CD4-positive, alpha-beta T cell treated with Interleukin-4 for 4 hours (primary cell): ENCODE results near the gene CNTN4.
"Not testable (repeated sequence)": the region's sequence is repeated elsewhere in the genome, so short reads cannot be mapped to it uniquely, and the experiment has no call there.

Source experiments
- DNase-seq: peaks from one replicate; pipeline ENCODE4 v3.0.0-alpha.2; 2020

Gene CNTN4

DNA sequence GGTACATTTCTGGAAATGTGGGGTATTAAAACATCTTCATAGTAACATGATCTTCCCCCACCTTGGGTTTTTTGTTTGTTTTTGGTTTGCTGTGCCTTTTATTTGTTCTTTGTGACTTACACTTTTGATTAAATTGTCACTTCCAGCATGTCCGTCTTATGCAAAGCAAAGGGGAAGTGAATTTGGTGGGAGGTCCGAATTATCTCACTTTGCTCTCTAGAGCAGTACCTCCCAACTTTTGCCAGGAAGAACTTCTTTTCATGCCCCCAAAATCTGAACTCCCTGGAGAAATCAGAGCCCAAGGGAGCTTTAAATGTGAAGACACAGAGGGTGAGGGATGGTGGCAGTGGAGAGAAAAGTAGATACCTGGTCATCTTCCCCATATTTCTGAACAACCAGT, 838.4 kb downstream of the CNTN4 start:
- DNase-seq: no peak

- no peak for DNase-seq
Observed at GRCh38 chr3:2937592-2937991, 838.9 kb downstream of the CNTN4 start.

GRCh38 chr3:2938711-2939110, 840.0 kb downstream of the CNTN4 start:
- DNase-seq: no peak

GRCh38 chr3:2940062-2940461, 841.4 kb downstream of the CNTN4 start:
- no peak for DNase-seq

GRCh38 chr3:2944628-2945027, 846.0 kb downstream of the CNTN4 start:
- DNase-seq: no peak

DNA sequence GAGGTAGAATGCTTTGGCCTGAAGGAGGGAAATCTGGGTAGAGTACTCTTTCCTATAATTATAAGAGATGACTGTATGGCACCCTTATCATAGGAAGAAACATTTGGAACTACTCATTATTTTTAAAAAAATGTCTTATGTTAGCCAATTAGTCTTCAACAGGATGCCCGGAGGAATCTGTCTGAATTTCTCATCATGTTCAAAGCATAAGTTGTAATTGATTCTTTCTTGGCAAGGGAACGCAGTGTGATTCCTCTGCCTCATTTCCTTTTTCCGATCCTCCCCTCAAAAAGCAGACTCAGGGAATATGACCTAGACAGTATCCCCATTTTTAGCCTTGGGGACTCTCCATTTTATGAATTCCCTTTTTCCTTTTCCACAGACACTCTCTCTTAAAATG, 846.5 kb downstream of the CNTN4 start:
- DNase-seq: no peak

DNA sequence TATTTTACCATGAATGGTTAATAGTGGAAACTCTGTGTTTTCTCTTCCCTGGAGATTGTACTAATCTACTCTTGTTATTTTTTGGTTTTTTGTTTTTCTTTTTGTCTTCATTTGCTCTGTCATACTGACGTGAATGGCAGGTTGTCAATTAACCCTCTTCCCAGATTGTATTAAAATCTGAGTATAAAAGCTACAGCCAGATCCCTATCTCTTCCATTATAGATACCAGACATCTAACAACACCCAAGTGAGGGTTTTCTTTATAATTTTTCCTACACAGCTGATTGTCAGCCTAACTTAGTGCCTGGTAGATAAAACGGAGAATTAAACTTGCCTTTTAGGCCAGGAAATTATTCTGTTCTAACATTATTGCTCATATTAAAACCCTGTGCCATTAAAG, 848.9 kb downstream of the CNTN4 start:
- no peak for DNase-seq

- DNase-seq: no peak
Observed at GRCh38 chr3:2948882-2949281, 850.2 kb downstream of the CNTN4 start.

GRCh38 chr3:2950159-2950558, 851.5 kb downstream of the CNTN4 start:
- DNase-seq: no peak

DNA sequence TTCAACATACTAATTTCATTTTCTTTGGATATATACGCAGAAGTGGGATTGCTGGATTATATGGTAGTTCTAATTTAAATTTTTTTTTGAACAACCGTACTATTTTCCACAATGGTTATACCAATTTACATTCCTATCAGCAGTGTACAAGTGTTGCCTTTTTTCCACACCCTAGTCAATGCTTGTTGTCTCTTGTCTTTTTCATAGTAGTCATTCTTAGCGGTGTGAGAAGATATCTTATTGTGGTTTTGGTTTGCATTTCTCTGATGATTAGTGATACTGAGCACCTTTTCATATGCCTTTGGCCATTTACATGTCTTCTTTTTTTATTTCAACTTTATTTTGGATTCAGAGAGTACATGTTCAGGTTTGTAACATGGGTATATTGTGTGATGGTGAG, 858.4 kb downstream of the CNTN4 start:
- no peak for DNase-seq

GRCh38 chr3:2958551-2958950, 859.9 kb downstream of the CNTN4 start:
- no peak for DNase-seq

- no peak for DNase-seq
Observed at GRCh38 chr3:2961576-2961975, 862.9 kb downstream of the CNTN4 start.

GRCh38 chr3:2967871-2968270, 869.2 kb downstream of the CNTN4 start:
- DNase-seq: no peak

- DNase-seq: no peak
Observed at GRCh38 chr3:2968475-2968874, 869.8 kb downstream of the CNTN4 start.

DNA sequence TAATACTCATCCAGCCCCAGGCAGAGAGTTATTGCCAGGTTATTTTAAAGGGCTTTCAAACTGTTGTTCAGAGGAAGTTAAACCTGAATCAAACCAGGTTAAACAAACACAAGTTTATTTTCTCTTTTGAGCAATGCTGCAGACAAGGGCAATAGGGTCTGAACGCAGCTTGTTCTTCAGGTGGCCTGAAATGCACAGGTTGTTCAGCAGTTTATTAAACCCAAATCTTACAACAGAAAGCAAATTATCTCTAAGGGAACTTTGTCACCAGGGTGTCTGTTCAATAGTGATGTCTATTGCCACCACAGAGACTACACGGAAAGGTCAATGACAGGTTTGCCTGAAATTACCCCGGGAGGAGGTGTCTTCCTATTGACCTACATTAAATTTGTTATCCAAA, 877.5 kb downstream of the CNTN4 start:
- no peak for DNase-seq

DNA sequence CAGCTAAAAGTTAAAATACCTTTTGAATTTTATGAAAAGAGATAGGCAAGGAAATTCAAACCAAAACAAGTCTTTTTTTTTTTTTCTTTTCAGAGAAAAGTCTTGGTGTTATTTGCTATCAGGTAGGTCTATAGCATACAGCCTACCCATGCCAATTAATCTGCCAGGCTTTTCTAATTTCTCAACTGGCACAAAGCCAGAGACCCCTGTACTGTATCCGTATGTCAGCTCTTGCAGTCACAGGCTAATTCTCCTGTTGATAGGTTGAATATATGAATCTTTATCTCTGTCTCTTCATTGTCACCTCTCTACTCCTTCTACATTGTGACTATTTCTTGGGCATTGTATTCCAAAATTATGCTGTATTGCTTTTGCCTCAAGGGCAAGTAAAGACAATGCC, 878.1 kb downstream of the CNTN4 start:
- DNase-seq: no peak

DNA sequence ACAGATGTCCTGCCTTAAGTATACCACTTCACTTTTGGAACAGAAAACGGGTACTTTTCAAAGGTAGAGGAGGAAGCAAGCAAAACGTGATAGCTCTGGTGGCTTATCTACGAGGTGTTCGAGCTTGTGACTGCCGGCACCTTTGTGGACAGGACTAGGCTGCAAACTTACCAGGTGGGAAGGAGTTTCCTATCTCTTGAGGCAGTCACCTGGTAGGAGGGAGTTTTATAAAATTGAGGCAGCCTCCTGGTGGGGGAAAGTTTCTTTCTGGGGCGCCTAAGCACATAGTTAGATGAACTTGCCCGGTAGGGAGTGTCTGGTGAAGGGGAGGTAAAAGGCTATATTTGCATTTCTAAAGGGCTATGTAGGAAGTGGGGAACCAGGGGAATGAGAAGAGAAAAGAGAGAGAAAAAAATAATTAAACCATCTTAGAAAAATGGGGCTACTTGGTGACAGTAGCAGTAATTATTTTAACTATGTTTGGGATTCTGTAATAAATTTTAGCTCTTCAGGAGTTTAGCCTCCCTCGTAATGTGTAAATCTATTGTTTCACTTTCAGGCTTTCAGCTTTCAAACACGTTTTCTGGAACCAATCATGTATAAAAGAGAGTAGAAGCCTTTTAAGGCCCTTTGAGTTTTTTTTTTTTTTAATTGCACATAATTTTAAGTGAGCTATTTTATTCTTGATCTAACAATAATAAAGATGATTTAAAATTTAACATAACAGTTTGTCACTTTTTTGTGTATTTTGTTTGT, 880.5 kb downstream of the CNTN4 start:
- DNase-seq: no peak

DNA sequence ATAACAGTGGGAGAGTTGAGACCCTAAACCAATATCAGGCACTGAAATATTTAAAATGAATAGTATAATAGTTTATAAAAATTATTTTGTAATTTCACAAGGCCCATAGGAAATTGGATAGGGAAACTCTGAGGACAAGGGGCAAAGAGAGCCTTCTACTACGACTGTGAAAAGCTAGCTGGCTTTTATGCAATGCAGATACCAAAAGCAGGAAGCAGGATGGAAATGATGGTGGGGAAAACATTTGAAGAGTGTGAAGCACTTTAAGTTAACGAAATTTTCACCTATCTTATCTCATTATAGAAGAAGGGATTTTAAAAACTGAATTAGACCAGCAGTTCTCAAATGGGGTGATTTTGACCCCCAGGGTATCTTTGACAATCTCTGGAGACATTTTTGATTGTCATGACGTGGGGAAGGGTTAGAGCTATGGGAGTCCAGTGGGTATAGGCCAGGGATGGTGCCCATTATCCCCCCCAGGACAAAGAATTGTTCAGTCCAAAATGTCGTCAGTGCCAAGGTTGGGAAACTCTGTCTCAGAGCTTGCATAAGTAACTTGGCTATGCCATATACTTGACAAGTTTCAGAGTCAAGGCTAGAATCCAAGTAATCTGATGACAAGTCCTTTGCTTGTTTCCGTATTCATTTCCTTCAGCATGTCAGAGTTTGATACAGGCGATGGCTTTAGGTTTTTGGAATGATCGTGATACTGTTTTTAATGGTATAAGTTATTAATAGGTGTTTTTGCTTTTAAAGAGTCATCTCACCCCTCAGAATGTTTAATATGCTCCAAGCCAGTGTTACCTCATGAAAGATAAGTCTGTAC, 885.6 kb downstream of the CNTN4 start:
- no peak for DNase-seq

GRCh38 chr3:2984831-2985220, 886.2 kb downstream of the CNTN4 start:
- no peak for DNase-seq

- DNase-seq: no peak
Observed at GRCh38 chr3:2985479-2985878, 886.8 kb downstream of the CNTN4 start.

DNA sequence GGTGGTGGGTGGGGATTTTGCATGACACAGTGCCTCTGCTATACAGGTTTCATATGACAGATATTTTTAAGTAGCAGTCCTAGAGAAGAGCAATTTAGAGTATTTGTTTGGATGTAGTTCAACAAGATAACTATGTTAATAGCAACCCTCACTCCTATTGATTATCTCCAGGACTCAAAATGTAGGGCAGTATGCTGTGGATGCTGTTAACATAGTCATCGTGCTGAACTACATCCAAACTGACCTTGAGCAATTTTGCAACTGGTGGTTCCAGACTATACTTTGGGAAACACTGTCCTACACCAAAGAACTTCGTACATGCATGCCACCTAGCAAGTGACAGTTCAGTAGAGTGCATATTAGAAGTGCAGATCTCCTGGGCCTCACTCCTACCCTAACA, 893.9 kb downstream of the CNTN4 start:
- DNase-seq: no peak

DNA sequence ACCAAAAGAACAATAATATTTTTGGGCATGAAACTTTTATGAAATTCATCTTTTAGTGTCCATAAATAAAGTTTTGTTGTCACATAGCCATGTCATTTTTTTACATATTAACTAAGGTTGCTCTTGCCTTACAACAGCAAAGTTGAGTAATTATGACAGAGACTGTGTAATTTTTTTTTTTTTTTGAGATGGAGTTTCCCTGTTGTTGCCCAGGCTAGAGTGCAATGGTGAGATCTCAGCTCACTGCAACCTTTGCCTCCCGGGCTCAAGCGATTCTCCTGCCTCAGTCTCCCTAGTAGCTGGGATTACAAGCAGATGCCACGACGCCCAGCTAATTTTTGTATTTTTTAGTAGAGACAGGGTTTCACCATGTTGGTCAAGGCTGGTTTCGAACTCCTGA, 894.5 kb downstream of the CNTN4 start:
- not testable (repeated sequence) for DNase-seq

DNA sequence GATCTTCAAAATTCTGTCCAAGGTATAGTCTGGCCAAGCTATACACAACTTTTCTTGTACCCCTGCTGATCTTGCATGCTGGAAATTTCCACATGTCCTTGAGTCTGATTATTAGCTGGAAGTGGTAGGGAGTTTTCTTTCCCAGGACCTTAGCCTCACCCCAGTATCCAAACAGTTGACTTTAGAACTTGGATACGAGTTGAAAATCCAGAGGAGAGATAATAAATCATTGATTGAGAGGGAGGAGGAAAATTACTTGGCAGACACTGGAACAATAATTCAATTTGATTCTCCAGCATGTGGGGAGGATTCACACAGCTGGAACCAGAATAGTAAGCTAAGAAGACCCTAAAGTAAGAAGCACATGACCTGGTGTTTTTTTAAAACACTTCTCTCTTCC, 895.1 kb downstream of the CNTN4 start:
- DNase-seq: no peak

DNA sequence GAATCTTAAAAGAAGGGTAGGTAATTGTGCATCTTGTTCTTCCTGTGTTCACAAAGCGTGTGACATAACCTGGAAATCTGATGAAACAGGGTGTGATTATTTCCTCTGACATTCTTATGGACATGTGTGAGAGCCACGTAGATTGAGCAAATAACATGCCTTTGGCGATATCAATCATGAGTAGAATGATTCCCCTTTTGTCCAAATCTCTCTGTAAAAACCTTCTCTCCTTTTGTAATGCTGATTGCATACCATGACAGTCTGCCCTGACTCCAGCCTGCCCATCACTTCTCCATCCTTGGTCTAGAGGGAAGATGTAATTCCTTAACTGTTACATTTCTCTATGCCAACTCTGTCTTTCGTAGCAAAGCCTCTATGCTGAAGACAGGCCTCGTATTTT, 896.5 kb downstream of the CNTN4 start:
- no peak for DNase-seq
